ENCODE measurements around the gene GPX4. TPM values are rescaled to one million over a fixed set of nuclear protein-coding genes. Genes with fewer than 3 reads are reported as not detected.
A peak's percentile ranks its signal among the peaks of the same experiment; 100 is the strongest.

Gene GPX4
- total RNA-seq, 6 donors from 2014 or later = 370 to 717 (median 484) TPM

DNA sequence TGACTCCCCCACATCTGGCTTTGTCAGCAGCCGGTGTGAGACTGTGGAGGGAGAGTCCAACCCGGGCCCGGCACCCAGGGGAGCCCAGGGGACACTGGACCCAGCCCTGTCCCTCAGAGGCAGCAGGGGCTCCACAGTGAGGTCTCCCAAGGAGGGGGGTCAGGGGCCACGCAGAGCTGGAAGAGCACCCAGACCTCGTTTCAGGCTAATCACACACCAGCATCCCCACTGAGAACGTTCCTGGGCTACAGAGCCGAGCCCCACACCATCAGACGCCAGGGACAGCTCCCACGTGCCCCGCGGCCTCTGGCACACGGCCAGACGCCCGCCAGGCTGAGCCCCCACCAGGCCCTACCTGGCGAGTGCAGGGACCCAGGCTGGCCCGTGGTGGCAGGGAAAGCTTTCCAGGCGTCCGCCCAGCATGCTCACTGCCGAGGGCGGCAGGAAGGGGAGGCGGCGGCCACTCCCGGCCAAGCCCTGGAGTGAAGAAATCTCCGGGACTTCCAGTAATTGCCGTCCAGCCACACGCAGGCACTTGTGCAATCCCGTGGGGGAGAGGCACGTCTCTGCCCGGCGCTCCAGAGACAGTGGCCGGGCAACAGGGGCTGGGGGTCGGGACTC is 51.0 kb downstream of the GPX4 start:
- ATAC-seq (ENCODE audit: low FRiP score in 2 of 2) (peak; percentile 92), DNase-seq (peak; percentile 94 to 96)
- Histone ChIP-seq H3K9me3 (no peaks in the 10 kb centered on the region), H3K4me1 (peaks cover 61 to 75% (median 70%) of the 10 kb centered on the region in 4 donors), H3K27me3 (no peaks in the 10 kb centered on the region), H3K27ac (peak overlapping the region; percentile 95 to 98 (median 96)), H3K4me3 (peak overlapping the region; percentile 15 to 48 (median 36)), H3K36me3 (peaks cover 0 to 47% (median 31%) of the 10 kb centered on the region in 4 donors)
- WGBS, 2 donors = 13 to 41% methylated on average over 12 to 17 of the region's 32 CpGs
- TF ChIP-seq CTCF (IDR thresholded peaks at IDR 0.05) = peak in 5 of 6 experiments; percentile 22 to 55 (median 25)
- TF ChIP-seq POLR2AphosphoS5 (IDR thresholded peaks at IDR 0.05) = peak; percentile 97 to 99
- TF ChIP-seq EP300 (IDR thresholded peaks at IDR 0.05) = peak; percentile 95 to 99 (median 98)
- peak in 3 of 4 donors; percentile 20 to 78 (median 56) for TF ChIP-seq POLR2A (IDR thresholded peaks at IDR 0.05)

DNA sequence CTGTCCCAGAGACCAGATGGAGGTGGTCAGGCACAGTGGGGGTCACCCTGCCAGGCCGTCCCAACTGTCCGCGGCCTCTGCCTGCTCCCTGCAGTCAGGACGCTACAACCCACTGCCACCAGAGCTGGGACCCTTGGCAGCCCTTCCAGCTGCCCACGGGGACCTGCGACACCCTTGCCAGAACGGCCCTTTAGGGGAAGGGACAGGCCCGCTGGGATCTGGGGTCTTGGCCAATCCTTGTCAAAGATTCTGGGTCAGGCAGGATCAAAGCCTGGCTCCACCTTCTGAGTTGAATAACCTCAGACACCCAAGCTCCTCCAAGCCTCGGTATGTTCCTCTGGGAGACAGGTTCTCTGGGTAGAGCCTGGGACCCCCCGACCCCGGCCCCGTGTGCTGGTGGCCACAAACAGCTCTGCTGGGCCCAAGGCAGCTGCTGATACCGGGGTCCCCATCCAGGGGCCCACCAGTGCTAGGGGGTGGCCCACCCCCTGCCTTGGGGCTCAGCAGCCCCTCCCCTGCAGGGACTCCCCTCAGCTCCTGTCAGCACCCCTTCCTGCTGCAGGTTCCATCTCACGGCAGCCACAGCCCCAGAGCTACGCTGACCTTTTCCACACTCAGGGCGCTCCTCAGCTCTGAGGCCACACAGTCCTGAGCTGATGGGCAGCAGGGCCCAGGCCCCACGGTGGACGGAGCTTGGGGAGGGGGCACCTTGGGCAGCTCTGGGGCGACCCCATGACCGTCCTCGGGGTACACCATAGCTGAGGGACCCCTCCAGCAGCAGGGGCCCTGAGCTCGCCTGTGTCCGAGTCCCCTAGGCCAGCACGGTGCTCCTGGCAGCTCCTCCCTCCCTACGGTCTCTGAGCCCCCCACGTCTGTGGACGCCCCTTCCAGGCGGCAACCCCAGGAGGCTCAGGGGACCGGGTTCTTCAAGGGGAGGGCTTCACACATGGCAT is 51.8 kb downstream of the GPX4 start:
- peaks cover 0 to 43% (median 27%) of the 10 kb centered on the region in 4 donors for H3K36me3 ChIP-seq
- peak overlapping the region; percentile 95 to 98 (median 96) for H3K27ac ChIP-seq
- 20 to 45% methylated on average over 1 to 21 of the region's 29 CpGs for WGBS, 2 donors
- peak; percentile 28 to 39 for ATAC-seq (ENCODE audit: low FRiP score in 2 of 2)
- H3K27me3 ChIP-seq = no peaks in the 10 kb centered on the region
- H3K4me1 ChIP-seq = peaks cover 53 to 72% (median 62%) of the 10 kb centered on the region in 4 donors
- peak; percentile 51 to 79 for DNase-seq
- peak overlapping the region in 3 of 4 donors; percentile 29 to 48 (median 44) for H3K4me3 ChIP-seq
- no peaks in the 10 kb centered on the region for H3K9me3 ChIP-seq
- TF ChIP-seq CTCF (IDR thresholded peaks at IDR 0.05) (peak in 1 of 6 experiments; percentile 11), POLR2A (IDR thresholded peaks at IDR 0.05) (no peak), POLR2AphosphoS5 (IDR thresholded peaks at IDR 0.05) (no peak)

Other genes starting within 250 kb of the GPX4 start
- 100 to 1,000 TPM; 101 to 393 (median 259) TPM for gene CFD, start 244.3 kb upstream of the GPX4 start, total RNA-seq
- gene MED16, start 210.8 kb upstream of the GPX4 start, total RNA-seq = 100 to 1,000 TPM in 2 of 6 donors, 10 to 100 TPM in 4; 33.5 to 110 (median 62.1) TPM
- not detected for gene RNU6-9, start 210.5 kb upstream of the GPX4 start, total RNA-seq
- 10 to 100 TPM; 39.6 to 71.2 (median 63.3) TPM for gene R3HDM4, start 190.8 kb upstream of the GPX4 start, total RNA-seq
- gene KISS1R, start 186.7 kb upstream of the GPX4 start, total RNA-seq = not detected
- gene ARID3A, start 178.0 kb upstream of the GPX4 start, total RNA-seq = 10 to 100 TPM in 4 of 6 donors, 1 to 10 TPM in 2; 7.1 to 54.5 (median 19.2) TPM
- 100 to 1,000 TPM in 1 of 6 donors, 10 to 100 TPM in 5; 29.2 to 122 (median 38.6) TPM for gene WDR18, start 119.6 kb upstream of the GPX4 start, total RNA-seq
- gene GRIN3B, start 103.6 kb upstream of the GPX4 start, total RNA-seq = 10 to 100 TPM in 1 of 6 donors, 1 to 10 TPM in 4, under 1 TPM in 1; 0.06 to 18.9 (median 5.6) TPM
- gene TMEM259, start 82.9 kb upstream of the GPX4 start, total RNA-seq = 100 to 1,000 TPM; 143 to 643 (median 208) TPM
- not detected for gene RNU6-2, start 82.5 kb upstream of the GPX4 start, total RNA-seq
- 100 to 1,000 TPM in 5 of 6 donors, 10 to 100 TPM in 1; 98.1 to 262 (median 164) TPM for gene CNN2, start 77.4 kb upstream of the GPX4 start, total RNA-seq
- gene ABCA7, start 63.9 kb upstream of the GPX4 start, total RNA-seq = 100 to 1,000 TPM in 2 of 6 donors, 10 to 100 TPM in 4; 34.1 to 224 (median 58.2) TPM
- gene ARHGAP45, start 36.8 kb upstream of the GPX4 start, total RNA-seq = 100 to 1,000 TPM in 4 of 6 donors, 10 to 100 TPM in 2; 91.6 to 332 (median 123) TPM
- gene POLR2E, start 8.6 kb upstream of the GPX4 start, total RNA-seq = 100 to 1,000 TPM in 4 of 6 donors, 10 to 100 TPM in 2; 50.0 to 176 (median 103) TPM
- 100 to 1,000 TPM in 4 of 6 donors, 10 to 100 TPM in 2; 44.8 to 159 (median 106) TPM for gene SBNO2, start 70.3 kb downstream of the GPX4 start, total RNA-seq
- gene STK11, start 101.8 kb downstream of the GPX4 start, total RNA-seq = 100 to 1,000 TPM in 1 of 6 donors, 10 to 100 TPM in 5; 50.2 to 168 (median 63.2) TPM
- 1 to 10 TPM in 3 of 6 donors, under 1 TPM in 1, not detected in 2; 0.30 to 1.8 (median 1.0) TPM for gene CBARP, start 134.0 kb downstream of the GPX4 start, total RNA-seq
- gene ATP5F1D, start 137.8 kb downstream of the GPX4 start, total RNA-seq = 100 to 1,000 TPM in 3 of 6 donors, 10 to 100 TPM in 3; 56.0 to 187 (median 113) TPM
- 100 to 1,000 TPM in 2 of 6 donors, 10 to 100 TPM in 4; 33.5 to 176 (median 75.9) TPM for gene MIDN, start 144.6 kb downstream of the GPX4 start, total RNA-seq
- 1,000 to 10,000 TPM in 1 of 6 donors, 100 to 1,000 TPM in 5; 326 to 1,348 (median 441) TPM for gene CIRBP, start 165.3 kb downstream of the GPX4 start, total RNA-seq
- gene FAM174C, start 171.5 kb downstream of the GPX4 start, total RNA-seq = 10 to 100 TPM; 43.0 to 85.3 (median 59.6) TPM
- gene EFNA2, start 181.9 kb downstream of the GPX4 start, total RNA-seq = not detected